ENCODE measurements around the gene PTPRD. TPM values are rescaled to one million over a fixed set of nuclear protein-coding genes. Genes with fewer than 3 reads are reported as not detected.
"Not testable (repeated sequence)": the region's sequence is repeated elsewhere in the genome, so short reads cannot be mapped to it uniquely, and the experiment has no call there.

The PTPRD gene
- total and polyA plus RNA-seq, 3 experiments from 2014 or later, result 0.02 to 0.04 TPM; not detected in 1

- Histone ChIP-seq H3K27ac (ENCODE audit: low read depth, low read length) (no peak overlapping the region), H3K36me3 (ENCODE audit: insufficient read depth, low read length) (no peaks in the 10 kb centered on the region), H3K9me3 (ENCODE audit: low read length) (no peaks in the 10 kb centered on the region), H3K4me1 (ENCODE audit: insufficient read depth, low read length) (no peaks in the 10 kb centered on the region), H3K27me3 (ENCODE audit: insufficient read depth, low read length, poor library complexity, severe bottlenecking) (no peaks in the 10 kb centered on the region), H3K4me3 (ENCODE audit: low read length) (no peak overlapping the region)
- Mint-ChIP-seq H3K27me3 (no peaks in the 10 kb centered on the region), H3K27ac (no peak overlapping the region), H3K36me3 (no peaks in the 10 kb centered on the region), H3K4me1 (no peaks in the 10 kb centered on the region), H3K9me3 (peaks cover 0 to 5% (median 2%) of the 10 kb centered on the region in 5 donors), H3K4me3 (no peak overlapping the region)
- ChIA-PET POLR2A (no interaction called here), CTCF (no interaction called here)
- DNase-seq, result no peak
Measured at GRCh38 chr9:9949978-9950377, 662.8 kb downstream of the PTPRD start.

- CTCF ChIA-PET, result no interaction called here
- Histone ChIP-seq H3K27me3 (ENCODE audit: insufficient read depth, low read length, poor library complexity, severe bottlenecking) (no peaks in the 10 kb centered on the region), H3K36me3 (ENCODE audit: insufficient read depth, low read length) (no peaks in the 10 kb centered on the region), H3K4me1 (ENCODE audit: insufficient read depth, low read length) (no peaks in the 10 kb centered on the region), H3K9me3 (ENCODE audit: low read length) (no peaks in the 10 kb centered on the region), H3K27ac (ENCODE audit: low read depth, low read length) (no peak overlapping the region), H3K4me3 (ENCODE audit: low read length) (no peak overlapping the region)
- no peaks in the 10 kb centered on the region for H3K36me3 Mint-ChIP-seq
- DNase-seq, result no peak
- peaks cover 0 to 5% (median 2%) of the 10 kb centered on the region in 5 donors for H3K9me3 Mint-ChIP-seq
- no peaks in the 10 kb centered on the region for H3K27me3 Mint-ChIP-seq
- POLR2A ChIA-PET, result no interaction called here
- no peaks in the 10 kb centered on the region for H3K4me1 Mint-ChIP-seq
- H3K4me3 Mint-ChIP-seq, result no peak overlapping the region
- no peak overlapping the region for H3K27ac Mint-ChIP-seq
Measured at GRCh38 chr9:9949368-9949767, 663.4 kb downstream of the PTPRD start.

- Histone ChIP-seq H3K9me3 (ENCODE audit: low read length) (no peaks in the 10 kb centered on the region), H3K4me3 (ENCODE audit: low read length) (no peak overlapping the region), H3K27me3 (ENCODE audit: insufficient read depth, low read length, poor library complexity, severe bottlenecking) (no peaks in the 10 kb centered on the region), H3K36me3 (ENCODE audit: insufficient read depth, low read length) (no peaks in the 10 kb centered on the region), H3K27ac (ENCODE audit: low read depth, low read length) (no peak overlapping the region), H3K4me1 (ENCODE audit: insufficient read depth, low read length) (no peaks in the 10 kb centered on the region)
- POLR2A ChIA-PET, result no interaction called here
- Mint-ChIP-seq H3K4me3 (no peak overlapping the region), H3K27ac (no peak overlapping the region), H3K36me3 (no peaks in the 10 kb centered on the region), H3K9me3 (peaks cover 0 to 5% (median 0%) of the 10 kb centered on the region in 5 donors), H3K27me3 (peaks cover 0 to 2% of the 10 kb centered on the region in 2 donors), H3K4me1 (no peaks in the 10 kb centered on the region)
- DNase-seq, result no peak
- CTCF ChIA-PET, result no interaction called here
Measured at GRCh38 chr9:9945966-9946365, 666.8 kb downstream of the PTPRD start.

- Mint-ChIP-seq H3K27me3 (peaks cover 0 to 2% of the 10 kb centered on the region in 2 donors), H3K27ac (no peak overlapping the region), H3K4me3 (no peak overlapping the region), H3K4me1 (no peaks in the 10 kb centered on the region), H3K36me3 (no peaks in the 10 kb centered on the region), H3K9me3 (no peaks in the 10 kb centered on the region)
- DNase-seq, result peak in 3 of 5 donors; percentile 2 to 18 (median 7)
- H3K27ac ChIP-seq (ENCODE audit: low read depth, low read length), result no peak overlapping the region
- H3K4me3 ChIP-seq (ENCODE audit: low read length), result no peak overlapping the region
- no peaks in the 10 kb centered on the region for H3K27me3 ChIP-seq (ENCODE audit: insufficient read depth, low read length, poor library complexity, severe bottlenecking)
- CTCF ChIA-PET, result interaction anchor here (0.7 to 0.8 kb wide), 2 partner anchors 11 to 107 kb away, joined by 3 read pairs; no protein-coding TSS in a partner anchor
- H3K4me1 ChIP-seq (ENCODE audit: insufficient read depth, low read length), result no peaks in the 10 kb centered on the region
- no peaks in the 10 kb centered on the region for H3K9me3 ChIP-seq (ENCODE audit: low read length)
- POLR2A ChIA-PET, result no interaction called here
- no peaks in the 10 kb centered on the region for H3K36me3 ChIP-seq (ENCODE audit: insufficient read depth, low read length)
Measured at GRCh38 chr9:9942764-9943424, 669.9 kb downstream of the PTPRD start.

GRCh38 chr9:9938432-9938831 is 674.4 kb downstream of the PTPRD start:
- H3K4me3 ChIP-seq (ENCODE audit: low read length), result no peak overlapping the region

GRCh38 chr9:9931464-9931863 is 681.3 kb downstream of the PTPRD start:
- H3K4me3 ChIP-seq (ENCODE audit: low read length); H3K4me3 Mint-ChIP-seq; H3K9me3 Mint-ChIP-seq; H3K9me3 ChIP-seq (ENCODE audit: low read length); H3K4me1 Mint-ChIP-seq; H3K27ac Mint-ChIP-seq; H3K27me3 Mint-ChIP-seq; CTCF ChIA-PET; POLR2A ChIA-PET; H3K36me3 Mint-ChIP-seq; H3K27ac ChIP-seq (ENCODE audit: low read depth, low read length); DNase-seq; H3K27me3 ChIP-seq (ENCODE audit: insufficient read depth, low read length, poor library complexity, severe bottlenecking); H3K4me1 ChIP-seq (ENCODE audit: insufficient read depth, low read length); H3K36me3 ChIP-seq (ENCODE audit: insufficient read depth, low read length): not testable (repeated sequence)

More at GRCh38 chr9:9938432-9938831, 674.4 kb downstream of the PTPRD start:
- H3K4me3 Mint-ChIP-seq, result no peak overlapping the region
- Histone ChIP-seq H3K27me3 (ENCODE audit: insufficient read depth, low read length, poor library complexity, severe bottlenecking) (no peaks in the 10 kb centered on the region), H3K27ac (ENCODE audit: low read depth, low read length) (no peak overlapping the region), H3K4me1 (ENCODE audit: insufficient read depth, low read length) (no peaks in the 10 kb centered on the region), H3K36me3 (ENCODE audit: insufficient read depth, low read length) (no peaks in the 10 kb centered on the region), H3K9me3 (ENCODE audit: low read length) (no peaks in the 10 kb centered on the region)
- no peak overlapping the region for H3K27ac Mint-ChIP-seq
- no peaks in the 10 kb centered on the region for H3K36me3 Mint-ChIP-seq
- no peak for DNase-seq
- peaks cover 0 to under 1% of the 10 kb centered on the region in 2 donors for H3K27me3 Mint-ChIP-seq
- CTCF ChIA-PET, result no interaction called here
- H3K9me3 Mint-ChIP-seq, result no peaks in the 10 kb centered on the region
- no peaks in the 10 kb centered on the region for H3K4me1 Mint-ChIP-seq
- POLR2A ChIA-PET, result no interaction called here

- H3K27ac ChIP-seq (ENCODE audit: low read depth, low read length), result no peak overlapping the region
- H3K4me1 ChIP-seq (ENCODE audit: insufficient read depth, low read length), result no peaks in the 10 kb centered on the region
- H3K27me3 Mint-ChIP-seq, result no peaks in the 10 kb centered on the region
- H3K36me3 Mint-ChIP-seq, result no peaks in the 10 kb centered on the region
- no peak overlapping the region for H3K4me3 ChIP-seq (ENCODE audit: low read length)
- DNase-seq, result no peak
- no peaks in the 10 kb centered on the region for H3K9me3 ChIP-seq (ENCODE audit: low read length)
- H3K36me3 ChIP-seq (ENCODE audit: insufficient read depth, low read length), result no peaks in the 10 kb centered on the region
- H3K9me3 Mint-ChIP-seq, result peaks cover 2 to 16% (median 3%) of the 10 kb centered on the region in 5 donors
- ChIA-PET POLR2A (no interaction called here), CTCF (no interaction called here)
- H3K27me3 ChIP-seq (ENCODE audit: insufficient read depth, low read length, poor library complexity, severe bottlenecking), result no peaks in the 10 kb centered on the region
- no peak overlapping the region for H3K27ac Mint-ChIP-seq
- H3K4me3 Mint-ChIP-seq, result no peak overlapping the region
- H3K4me1 Mint-ChIP-seq, result no peaks in the 10 kb centered on the region
Measured at GRCh38 chr9:9924376-9924775, 688.4 kb downstream of the PTPRD start.

- POLR2A ChIA-PET, result no interaction called here
- Histone ChIP-seq H3K4me3 (ENCODE audit: low read length) (no peak overlapping the region), H3K4me1 (ENCODE audit: insufficient read depth, low read length) (no peaks in the 10 kb centered on the region), H3K27me3 (ENCODE audit: insufficient read depth, low read length, poor library complexity, severe bottlenecking) (no peaks in the 10 kb centered on the region), H3K27ac (ENCODE audit: low read depth, low read length) (no peak overlapping the region), H3K36me3 (ENCODE audit: insufficient read depth, low read length) (no peaks in the 10 kb centered on the region), H3K9me3 (ENCODE audit: low read length) (no peaks in the 10 kb centered on the region)
- Mint-ChIP-seq H3K4me3 (no peak overlapping the region), H3K27ac (no peak overlapping the region), H3K36me3 (no peaks in the 10 kb centered on the region), H3K4me1 (no peaks in the 10 kb centered on the region), H3K9me3 (peaks cover 2 to 13% (median 4%) of the 10 kb centered on the region in 5 donors), H3K27me3 (no peaks in the 10 kb centered on the region)
- CTCF ChIA-PET, result no interaction called here
- DNase-seq, result no peak
Measured at GRCh38 chr9:9921805-9922204, 691.0 kb downstream of the PTPRD start.
